Measurements from ENCODE around the gene PTRH1. TPM values are rescaled to one million over a fixed set of nuclear protein-coding genes. Genes with fewer than 3 reads are reported as not detected.

The PTRH1 gene
- polyA plus RNA-seq, 1 of the 3 experiments (the other 2 are of a cell fraction) = 42.2 TPM

DNA sequence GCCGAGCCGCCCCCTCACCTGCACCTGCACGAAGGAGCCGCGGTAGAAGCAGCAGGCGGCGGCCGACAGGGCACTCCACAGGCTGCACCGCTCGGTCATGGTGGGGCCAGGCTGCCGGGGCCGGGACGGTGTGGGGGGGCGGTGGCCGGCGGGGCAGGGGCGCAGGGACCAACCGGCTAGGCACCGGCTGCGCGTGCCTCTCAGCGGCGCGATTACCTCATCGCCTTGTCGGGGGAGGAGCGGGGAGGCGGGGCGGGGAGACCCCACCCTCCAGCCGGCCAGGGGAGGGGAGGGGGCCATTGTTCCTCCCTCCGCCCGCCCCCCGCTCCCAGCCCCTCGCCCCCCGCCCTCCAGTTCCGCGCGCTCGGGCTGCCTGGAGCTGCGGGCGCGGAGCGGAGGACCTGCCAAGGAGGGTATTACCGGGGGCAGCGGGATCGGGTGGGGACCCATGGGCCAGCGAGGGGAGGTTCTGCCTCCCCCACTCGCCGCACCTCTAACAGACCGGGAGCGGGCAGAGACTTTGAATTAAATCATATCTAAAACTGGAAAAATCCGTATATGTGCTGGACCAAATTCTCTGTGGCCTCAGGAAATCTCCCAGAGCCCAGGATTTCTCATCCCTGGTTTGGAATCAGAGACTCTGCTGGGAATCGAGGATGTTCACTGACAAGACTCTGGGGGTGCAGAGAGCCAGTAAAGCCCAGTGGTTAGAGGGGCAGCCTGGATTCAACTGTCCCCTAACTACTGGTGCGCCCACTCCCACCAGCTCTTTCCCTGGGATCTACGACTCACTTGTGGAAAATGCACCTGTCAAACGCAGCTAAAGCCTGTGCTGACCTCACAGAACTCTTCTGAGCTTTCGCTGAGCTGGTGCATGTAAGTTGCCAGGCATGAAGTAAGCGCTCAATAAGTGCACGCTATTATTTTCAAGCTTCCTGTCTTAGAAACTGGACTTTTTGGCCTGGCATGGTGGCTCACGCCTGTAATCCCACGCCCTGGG, 39.9 kb upstream of the PTRH1 start:
- CTCF ChIA-PET = interaction anchor here (0.8 to 3.8 kb wide), 9 partner anchors 8 to 166 kb away, joined by 3 to 23 read pairs (median 4); partner anchors contain the start of genes CDK9 and TOR2A
- Histone ChIP-seq H2AFZ (ENCODE audit: low read depth) (no peak overlapping the region), H4K20me1 (ENCODE audit: insufficient read depth) (no peaks in the 10 kb centered on the region), H3K27ac (ENCODE audit: low read depth in 2 of 2, low read length in 1 of 2) (peak overlapping the region in 1 of 2 experiments; percentile 72; a peak in 2 of 4 replicates), H3K9ac (no peak overlapping the region), H3F3A (replicated peaks; ENCODE audit: insufficient read depth) (no peaks in the 10 kb centered on the region), H3K4me2 (no peak overlapping the region), H3K9me3 (no peaks in the 10 kb centered on the region), H3K36me3 (replicated peaks in 1 of 2; ENCODE audit: control insufficient read depth in 1 of 2, insufficient read depth in 2 of 2, low read length in 1 of 2) (no peaks in the 10 kb centered on the region), H3K4me3 (ENCODE audit: low read depth in 2 of 2, low read length in 1 of 2) (peak overlapping the region in 1 of 2 experiments; percentile 54; a peak in 2 of 4 replicates), H3K4me1 (ENCODE audit: control insufficient read depth in 1 of 2, insufficient read depth in 2 of 2, low read depth in 1 of 2, low read length in 1 of 2) (peaks cover 0 to 20% of the 10 kb centered on the region in 2 experiments; a peak in 1 of 4 replicates), H3K9me2 (no peaks in the 10 kb centered on the region), H3K79me2 (ENCODE audit: insufficient read depth) (no peaks in the 10 kb centered on the region), H3K27me3 (ENCODE audit: insufficient read depth) (peaks cover 20% of the 10 kb centered on the region)
- no peak for TF ChIP-seq SMC3 (IDR thresholded peaks at IDR 0.05; ENCODE audit: low read depth, low read length)
- no peak for TF ChIP-seq IRF3 (IDR thresholded peaks at IDR 0.05; ENCODE audit: low read depth, low read length)
- TF ChIP-seq GATA2 (CRISPR knock-in tag; IDR thresholded peaks at IDR 0.05) = no peak
- TF ChIP-seq EP300 (IDR thresholded peaks at IDR 0.05; ENCODE audit: borderline replicate concordance in 1 of 2, low read depth in 1 of 2, low read length in 1 of 2) = no peak
- no peak for TF ChIP-seq TAF1 (IDR thresholded peaks at IDR 0.05; ENCODE audit: borderline replicate concordance, low read depth, low read length)
- no peak for TF ChIP-seq EZH2phosphoT487 (IDR thresholded peaks at IDR 0.05; ENCODE audit: borderline replicate concordance, low read depth)
- no peak for TF ChIP-seq TCF12 (IDR thresholded peaks at IDR 0.05)
- no peak for TF ChIP-seq RCOR1 (IDR thresholded peaks at IDR 0.05; ENCODE audit: low read length)
- TF ChIP-seq RXRA (IDR thresholded peaks at IDR 0.05; ENCODE audit: borderline replicate concordance, low read depth) = no peak
- TF ChIP-seq MXI1 (IDR thresholded peaks at IDR 0.05; ENCODE audit: low read depth, low read length) = no peak
- TF ChIP-seq FOXJ3 (CRISPR knock-in tag; IDR thresholded peaks at IDR 0.05) = no peak
- no peak for TF ChIP-seq USF1 (IDR thresholded peaks at IDR 0.05; ENCODE audit: borderline replicate concordance, low read depth)
- no peak for TF ChIP-seq PBX3 (IDR thresholded peaks at IDR 0.05)
- TF ChIP-seq NRF1 (IDR thresholded peaks at IDR 0.05; ENCODE audit: low read depth, low read length) = no peak
- no peak for TF ChIP-seq ELF1 (IDR thresholded peaks at IDR 0.05)
- peak; percentile 97 for DNase-seq
- POLR2A ChIA-PET = interaction anchor here (0.7 to 1.8 kb wide), 4 partner anchors 12 to 25 kb away, joined by 3 to 7 read pairs (median 3); no protein-coding TSS in a partner anchor
- 40% methylated on average over 17 of the region's 61 CpGs for WGBS (ENCODE audit: low lambda C conversion rate)
